Lower leg skin (tissue), 4 donors: ENCODE measurements around the gene ACADM. TPM values are rescaled to one million over a fixed set of nuclear protein-coding genes. Genes with fewer than 3 reads are reported as not detected.
A peak's percentile ranks its signal among the peaks of the same experiment; 100 is the strongest.

Experiments
- DNase-seq, 2 donors: peaks; one replicate each; pipeline ENCODE4 v3.0.0-alpha.2; 2019; ENCODE audit warnings: low spot score in 2 of 2
- H3K4me3 ChIP-seq: fragments of 200-600 bp; sonication (generic); 2 replicates; pipeline ENCODE4 v1.5.1; 2017; ENCODE audit warnings: mild to moderate bottlenecking, low read depth; ENCODE audit not compliant: poor library complexity, severe bottlenecking
- POLR2A ChIP-seq, 2 donors: fragments of 450-650 bp; IDR thresholded peaks; one replicate each; pipeline ENCODE4 v1.6.1; 2016 to 2017; ENCODE audit warnings: antibody characterized with exemption in 2 of 2, mild to moderate bottlenecking in 1 of 2, moderate library complexity in 1 of 2
- WGBS, 2 donors: methylation state at CpG; one replicate each; pipeline ENCODE4 v1.1.5; 2018; 5-methylcytosine and 5-hydroxymethylcytosine counted together
- intact Hi-C: fragments of 100-400 bp; cut with DNase I; formaldehyde crosslinking; loops from one replicate; pipeline ENCODE4 v1.15.0; 2023; ENCODE audit warnings: low total_unique reads
- total RNA-seq, 4 donors: library from RNA; depleted of rRNA; stranded (reverse); fragments of >200 nt; gene quantifications; one replicate each; pipeline ENCODE4 v1.1.0, GENCODE V29; 2016
- TF ChIP-seq, protein P1 (sequence below), 3 donors: fragments of 450-650 bp; IDR thresholded peaks; one replicate each; pipeline ENCODE4 v1.5.1; 2016; ENCODE audit warnings: antibody characterized with exemption in 3 of 3, mild to moderate bottlenecking in 3 of 3, moderate library complexity in 2 of 3

The ACADM gene
- total RNA-seq, 4 donors from 2014 or later, result 19.4 to 47.0 (median 33.2) TPM

GRCh38 chr1:75785983-75786853 lies 61.7 kb downstream of the ACADM start, which contains the start of gene RABGGTB:
Gene RABGGTB (plus strand): TSS chr1:75786256. CDS start chr1:75786272, 16 bp downstream.
- TF ChIP-seq, protein P1, sequence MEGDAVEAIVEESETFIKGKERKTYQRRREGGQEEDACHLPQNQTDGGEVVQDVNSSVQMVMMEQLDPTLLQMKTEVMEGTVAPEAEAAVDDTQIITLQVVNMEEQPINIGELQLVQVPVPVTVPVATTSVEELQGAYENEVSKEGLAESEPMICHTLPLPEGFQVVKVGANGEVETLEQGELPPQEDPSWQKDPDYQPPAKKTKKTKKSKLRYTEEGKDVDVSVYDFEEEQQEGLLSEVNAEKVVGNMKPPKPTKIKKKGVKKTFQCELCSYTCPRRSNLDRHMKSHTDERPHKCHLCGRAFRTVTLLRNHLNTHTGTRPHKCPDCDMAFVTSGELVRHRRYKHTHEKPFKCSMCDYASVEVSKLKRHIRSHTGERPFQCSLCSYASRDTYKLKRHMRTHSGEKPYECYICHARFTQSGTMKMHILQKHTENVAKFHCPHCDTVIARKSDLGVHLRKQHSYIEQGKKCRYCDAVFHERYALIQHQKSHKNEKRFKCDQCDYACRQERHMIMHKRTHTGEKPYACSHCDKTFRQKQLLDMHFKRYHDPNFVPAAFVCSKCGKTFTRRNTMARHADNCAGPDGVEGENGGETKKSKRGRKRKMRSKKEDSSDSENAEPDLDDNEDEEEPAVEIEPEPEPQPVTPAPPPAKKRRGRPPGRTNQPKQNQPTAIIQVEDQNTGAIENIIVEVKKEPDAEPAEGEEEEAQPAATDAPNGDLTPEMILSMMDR (IDR thresholded peaks at IDR 0.05), result no peak
- TF ChIP-seq POLR2A (IDR thresholded peaks at IDR 0.05), result no peak
- DNase-seq, result peak; percentile 93 to 97
- intact Hi-C loops, result no loop called here
- peak within 1 kb of the TSS; percentile 42 for H3K4me3 ChIP-seq
- WGBS, 2 donors, result 0% methylated on average over 28 of the region's 28 CpGs

- intact Hi-C loops, result no loop called here
- DNase-seq, result no peak
- H3K4me3 ChIP-seq, result peak overlapping the region; percentile 42
- TF ChIP-seq POLR2A (IDR thresholded peaks at IDR 0.05), result no peak
- TF ChIP-seq, protein P1 (IDR thresholded peaks at IDR 0.05), result no peak
- 2 to 4% methylated on average over 10 of the region's 10 CpGs for WGBS, 2 donors
These were observed 62.5 kb downstream of the ACADM start for GRCh38 chr1:75786901-75787493.

DNA sequence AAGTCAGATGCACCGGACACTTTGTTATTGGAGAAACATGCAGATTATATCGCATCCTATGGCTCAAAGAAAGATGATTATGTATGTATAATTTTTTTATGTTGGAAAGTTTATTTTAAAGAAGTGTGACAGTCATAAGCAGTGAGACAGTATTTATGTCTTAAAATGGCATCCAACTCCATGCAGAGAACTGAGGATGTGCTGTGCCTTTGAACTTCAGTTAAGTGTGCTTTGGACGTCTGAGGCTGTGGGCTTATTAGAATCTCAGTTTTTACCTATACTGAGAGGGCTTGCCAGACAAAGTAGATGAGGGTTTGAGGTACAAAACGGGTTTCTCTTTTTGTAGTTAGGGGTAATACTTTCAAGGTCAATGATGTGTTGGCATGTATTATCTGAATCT lies 63.0 kb downstream of the ACADM start:
- peak overlapping the region; percentile 14 for H3K4me3 ChIP-seq
- intact Hi-C loops, result no loop called here
- DNase-seq, result no peak
- no peak for TF ChIP-seq POLR2A (IDR thresholded peaks at IDR 0.05)
- TF ChIP-seq, protein P1 (IDR thresholded peaks at IDR 0.05), result no peak
- WGBS, 2 donors, result 11 to 13% methylated on average over 4 of the region's 4 CpGs

GRCh38 chr1:75789988-75790387 lies 65.5 kb downstream of the ACADM start:
- intact Hi-C loops, result no loop called here
- no peak overlapping the region for H3K4me3 ChIP-seq
- TF ChIP-seq POLR2A (IDR thresholded peaks at IDR 0.05), result no peak
- TF ChIP-seq, protein P1 (IDR thresholded peaks at IDR 0.05), result no peak
- no peak for DNase-seq

- H3K4me3 ChIP-seq, result no peak overlapping the region
- 53 to 62% methylated on average over 1 of the region's 1 CpG for WGBS, 2 donors
- no peak for DNase-seq
- TF ChIP-seq, protein P1 (IDR thresholded peaks at IDR 0.05), result no peak
- TF ChIP-seq POLR2A (IDR thresholded peaks at IDR 0.05), result no peak
- intact Hi-C loops, result no loop called here
These were observed 66.5 kb downstream of the ACADM start for GRCh38 chr1:75791022-75791421.
